ENCODE results near the gene UNC13B. TPM values are rescaled to one million over a fixed set of nuclear protein-coding genes. Genes with fewer than 3 reads are reported as not detected.

Gene UNC13B
- 42.5 and 43.8 TPM in 2 replicates for total RNA-seq

GRCh38 chr9:35161713-35162604 is at the start of gene UNC13B:
Gene UNC13B, plus strand, starts transcription at chr9:35162009. Its CDS starts 275 bp downstream, at chr9:35162284.

DNA sequence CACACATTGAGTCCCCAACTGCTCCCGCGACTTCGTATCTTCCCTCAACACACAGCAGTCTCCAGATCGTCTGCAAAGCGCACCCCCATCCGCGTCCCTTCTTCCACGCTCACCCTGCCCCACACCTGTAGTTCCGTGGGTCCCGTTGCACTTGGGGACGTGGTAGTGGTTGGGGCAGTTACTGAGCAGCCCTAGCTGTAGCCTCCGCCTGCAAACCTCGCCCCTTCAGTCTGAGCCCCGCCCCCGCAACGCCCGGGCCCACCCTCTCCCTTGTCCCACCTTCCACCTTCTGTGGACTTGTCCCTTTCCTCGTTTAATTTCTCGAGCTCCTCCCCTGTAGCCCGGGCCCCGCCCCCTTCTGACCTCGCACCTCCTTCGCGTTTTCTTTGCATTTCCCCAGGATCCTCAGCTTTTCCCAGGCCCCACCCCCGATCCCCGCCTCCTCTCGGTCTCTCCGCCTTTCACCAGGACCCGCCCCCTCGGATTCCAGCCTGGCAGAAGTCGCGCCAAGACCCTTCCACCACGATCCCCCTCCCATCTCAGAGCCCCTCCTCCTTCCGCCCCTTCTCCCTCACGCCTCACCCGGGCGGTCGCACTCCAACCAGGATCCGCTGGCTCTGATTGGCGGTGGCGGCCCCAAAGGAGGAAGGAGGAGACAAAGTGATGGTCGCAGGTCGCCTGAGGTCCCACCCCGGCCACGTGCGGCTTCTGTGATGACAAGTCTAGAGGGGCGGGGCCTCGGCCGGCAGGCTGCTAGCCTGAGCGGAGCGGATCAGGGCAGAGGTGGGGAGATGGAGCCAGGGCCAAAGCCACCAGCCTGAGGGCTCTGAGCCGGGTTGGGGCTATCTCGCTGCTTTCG is 45.9 kb upstream of the UNC13B start, which contains the start of gene ATOSB:
ATOSB (minus strand) TSS at position 183 of the 859 bp plus-strand sequence. CDS start 7,588 bp downstream, outside the sequence.

Other genes starting within 250 kb of the UNC13B start
- gene PHF24, start 203.7 kb upstream of the UNC13B start, total RNA-seq, result under 0.01 TPM in 1 of 2 replicates, not detected in the other
- 9.0 and 12.1 TPM in 2 replicates for gene DNAJB5, start 172.3 kb upstream of the UNC13B start, total RNA-seq
- 402 and 448 TPM in 2 replicates for gene VCP, start 89.4 kb upstream of the UNC13B start, total RNA-seq
- gene FANCG, start 82.1 kb upstream of the UNC13B start, total RNA-seq, result 11.7 and 23.1 TPM in 2 replicates
- gene PIGO, start 65.4 kb upstream of the UNC13B start, total RNA-seq, result 13.5 and 13.6 TPM in 2 replicates
- gene STOML2, start 58.9 kb upstream of the UNC13B start, total RNA-seq, result 157 and 220 TPM in 2 replicates
- 21.8 and 26.5 TPM in 2 replicates for gene ATOSB, start 46.1 kb upstream of the UNC13B start, total RNA-seq

All from smooth muscle cell of trachea (primary cell).